ENCODE data around the gene GPR39. TPM values are rescaled to one million over a fixed set of nuclear protein-coding genes. Genes with fewer than 3 reads are reported as not detected.
A peak's percentile ranks its signal among the peaks of the same experiment; 100 is the strongest.

The GPR39 gene
- total and polyA plus RNA-seq, 4 donors: 0.23 to 0.42 TPM; not detected in 2

DNA sequence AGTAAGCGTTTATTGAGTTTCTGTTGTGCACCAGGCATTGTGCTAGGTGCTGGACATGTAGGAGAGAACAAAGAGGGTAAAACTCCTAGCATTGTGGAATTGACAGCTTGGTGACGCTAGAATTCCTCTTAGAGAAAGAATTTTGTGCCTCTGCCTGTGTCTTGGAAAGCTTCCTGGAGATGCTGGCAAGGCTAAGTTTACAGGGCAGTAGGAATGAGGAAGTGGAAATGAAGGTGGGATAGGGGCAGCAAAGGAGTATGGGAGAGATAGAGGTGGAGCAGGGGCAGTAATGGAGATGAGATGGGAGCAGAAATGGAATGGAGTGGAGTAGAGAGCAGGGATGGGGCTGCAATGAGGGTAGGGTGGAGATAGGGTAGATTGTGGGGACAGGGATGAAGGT, 29.8 kb downstream of the GPR39 start:
- Histone ChIP-seq H3K36me3 (ENCODE audit: control insufficient read depth in 1 of 2, insufficient read depth in 2 of 2, low read length in 1 of 2) (no peaks in the 10 kb centered on the region), H3K9me3 (ENCODE audit: control insufficient read depth, low read length) (no peaks in the 10 kb centered on the region), H3K4me1 (ENCODE audit: control insufficient read depth in 1 of 2, insufficient read depth in 2 of 2, low read length in 2 of 2) (no peaks in the 10 kb centered on the region), H3K27ac (ENCODE audit: low read depth in 1 of 2, low read length in 2 of 2) (no peak overlapping the region), H3K27me3 (ENCODE audit: control insufficient read depth in 1 of 2, insufficient read depth in 2 of 2, low read length in 1 of 2) (no peaks in the 10 kb centered on the region), H3K4me3 (ENCODE audit: low read length in 2 of 2) (no peak overlapping the region)
- intact Hi-C loops (cut with DNase I): no loop called here
- no peak for ATAC-seq (ENCODE audit: low FRiP score)
- DNase-seq: no peak
- WGBS, 2 donors: 57% methylated on average over 2 of the region's 2 CpGs

DNA sequence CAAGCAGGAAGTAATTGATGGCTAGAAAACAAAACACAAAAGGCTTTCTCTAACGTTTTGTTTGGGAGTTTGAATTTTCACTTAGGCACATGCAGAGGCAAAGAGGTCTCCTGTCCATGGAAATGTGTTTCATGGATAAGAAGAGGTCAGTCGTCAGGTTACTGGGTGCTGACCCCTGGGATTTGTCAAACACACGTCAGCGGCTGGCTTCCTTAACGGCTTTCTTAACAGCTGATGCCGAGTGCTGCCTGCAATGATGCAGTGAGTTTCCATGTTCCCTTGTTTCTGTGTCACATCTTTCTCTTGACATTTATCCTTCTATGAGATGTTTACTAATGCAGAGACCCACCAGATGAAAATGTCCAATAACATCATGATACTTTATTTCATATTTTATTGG, 31.7 kb downstream of the GPR39 start:
- no peaks in the 10 kb centered on the region for H3K36me3 ChIP-seq (ENCODE audit: control insufficient read depth in 1 of 2, insufficient read depth in 2 of 2, low read length in 1 of 2)
- intact Hi-C loops (cut with DNase I): no loop called here
- no peak for DNase-seq
- WGBS, 2 donors: 7 to 12% methylated on average over 6 of the region's 6 CpGs
- H3K4me3 ChIP-seq (ENCODE audit: low read length in 2 of 2): no peak overlapping the region
- H3K27ac ChIP-seq (ENCODE audit: low read depth in 1 of 2, low read length in 2 of 2): no peak overlapping the region
- no peak for ATAC-seq (ENCODE audit: low FRiP score)
- H3K27me3 ChIP-seq (ENCODE audit: control insufficient read depth in 1 of 2, insufficient read depth in 2 of 2, low read length in 1 of 2): no peaks in the 10 kb centered on the region
- H3K9me3 ChIP-seq (ENCODE audit: control insufficient read depth, low read length): no peaks in the 10 kb centered on the region
- H3K4me1 ChIP-seq (ENCODE audit: control insufficient read depth in 1 of 2, insufficient read depth in 2 of 2, low read length in 2 of 2): no peaks in the 10 kb centered on the region

GRCh38 chr2:132448771-132449170, 32.2 kb downstream of the GPR39 start:
- Histone ChIP-seq H3K4me1 (ENCODE audit: control insufficient read depth in 1 of 2, insufficient read depth in 2 of 2, low read length in 2 of 2) (no peaks in the 10 kb centered on the region), H3K4me3 (ENCODE audit: low read length in 2 of 2) (no peak overlapping the region), H3K36me3 (ENCODE audit: control insufficient read depth in 1 of 2, insufficient read depth in 2 of 2, low read length in 1 of 2) (no peaks in the 10 kb centered on the region), H3K27ac (ENCODE audit: low read depth in 1 of 2, low read length in 2 of 2) (no peak overlapping the region), H3K27me3 (ENCODE audit: control insufficient read depth in 1 of 2, insufficient read depth in 2 of 2, low read length in 1 of 2) (no peaks in the 10 kb centered on the region), H3K9me3 (ENCODE audit: control insufficient read depth, low read length) (no peaks in the 10 kb centered on the region)
- DNase-seq (no peak), ATAC-seq (ENCODE audit: low FRiP score) (no peak)
- intact Hi-C loops (cut with DNase I): no loop called here
- 71 to 72% methylated on average over 4 of the region's 4 CpGs for WGBS, 2 donors

- Histone ChIP-seq H3K4me3 (ENCODE audit: low read length in 2 of 2) (no peak overlapping the region), H3K4me1 (ENCODE audit: control insufficient read depth in 1 of 2, insufficient read depth in 2 of 2, low read length in 2 of 2) (no peaks in the 10 kb centered on the region), H3K36me3 (ENCODE audit: control insufficient read depth in 1 of 2, insufficient read depth in 2 of 2, low read length in 1 of 2) (no peaks in the 10 kb centered on the region), H3K27me3 (ENCODE audit: control insufficient read depth in 1 of 2, insufficient read depth in 2 of 2, low read length in 1 of 2) (no peaks in the 10 kb centered on the region), H3K27ac (ENCODE audit: low read depth in 1 of 2, low read length in 2 of 2) (no peak overlapping the region), H3K9me3 (ENCODE audit: control insufficient read depth, low read length) (no peaks in the 10 kb centered on the region)
- intact Hi-C loops (cut with DNase I): no loop called here
- no peak for ATAC-seq (ENCODE audit: low FRiP score)
- WGBS, 2 donors: 41 to 53% methylated on average over 1 of the region's 1 CpG
- no peak for DNase-seq
Measured at GRCh38 chr2:132449868-132450267, 33.3 kb downstream of the GPR39 start.

DNA sequence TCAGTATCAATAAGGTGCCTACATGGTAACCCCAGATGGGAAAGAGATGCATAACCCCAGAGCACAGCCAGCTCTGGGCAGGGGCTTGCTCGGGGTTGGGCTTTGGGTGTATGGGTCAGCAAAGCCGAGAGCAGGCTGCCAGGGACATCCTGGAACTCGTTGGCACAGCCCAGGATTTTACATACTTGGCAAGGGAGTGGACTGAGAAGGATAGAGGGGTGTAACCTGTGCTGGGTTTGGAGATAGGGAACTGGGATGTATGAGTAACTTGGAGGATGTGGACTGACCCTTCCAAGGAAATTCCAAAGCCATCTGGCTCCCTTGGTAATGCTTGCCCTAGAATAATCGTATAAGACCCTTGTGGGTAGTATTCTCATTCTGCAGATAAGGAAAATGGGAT, 44.2 kb downstream of the GPR39 start:
- Histone ChIP-seq H3K36me3 (ENCODE audit: control insufficient read depth in 1 of 2, insufficient read depth in 2 of 2, low read length in 1 of 2) (no peaks in the 10 kb centered on the region), H3K27ac (ENCODE audit: low read depth in 1 of 2, low read length in 2 of 2) (no peak overlapping the region), H3K27me3 (ENCODE audit: control insufficient read depth in 1 of 2, insufficient read depth in 2 of 2, low read length in 1 of 2) (no peaks in the 10 kb centered on the region), H3K9me3 (ENCODE audit: control insufficient read depth, low read length) (peaks cover 5% of the 10 kb centered on the region), H3K4me3 (ENCODE audit: low read length in 2 of 2) (no peak overlapping the region), H3K4me1 (ENCODE audit: control insufficient read depth in 1 of 2, insufficient read depth in 2 of 2, low read length in 2 of 2) (no peaks in the 10 kb centered on the region)
- intact Hi-C loops (cut with DNase I): no loop called here
- DNase-seq (no peak), ATAC-seq (ENCODE audit: low FRiP score) (peak; percentile 33)
- WGBS, 2 donors: 54 to 56% methylated on average over 4 of the region's 4 CpGs

DNA sequence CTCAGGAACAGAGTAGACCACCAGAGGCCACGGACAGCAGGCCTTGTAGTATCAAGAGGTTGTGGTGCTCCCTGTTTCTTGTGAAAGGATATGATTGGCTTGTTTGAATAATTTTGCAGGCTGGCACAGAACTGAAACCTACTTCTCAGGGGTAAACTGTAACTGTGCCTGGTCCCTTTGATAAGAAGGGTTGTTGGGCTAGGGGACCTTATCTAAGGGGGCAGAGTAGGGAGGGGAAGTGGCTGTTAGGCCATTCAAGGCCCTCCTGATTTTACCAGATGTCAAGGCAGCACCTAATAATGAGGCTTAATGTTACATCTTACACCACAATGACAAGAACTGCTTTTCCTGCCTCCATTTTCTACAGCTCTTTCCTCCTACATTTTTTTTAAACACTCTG, 45.6 kb downstream of the GPR39 start:
- no peak for DNase-seq
- H3K36me3 ChIP-seq (ENCODE audit: control insufficient read depth in 1 of 2, insufficient read depth in 2 of 2, low read length in 1 of 2): no peaks in the 10 kb centered on the region
- no peak overlapping the region for H3K27ac ChIP-seq (ENCODE audit: low read depth in 1 of 2, low read length in 2 of 2)
- no peaks in the 10 kb centered on the region for H3K27me3 ChIP-seq (ENCODE audit: control insufficient read depth in 1 of 2, insufficient read depth in 2 of 2, low read length in 1 of 2)
- H3K4me3 ChIP-seq (ENCODE audit: low read length in 2 of 2): no peak overlapping the region
- peaks cover 8% of the 10 kb centered on the region for H3K9me3 ChIP-seq (ENCODE audit: control insufficient read depth, low read length)
- ATAC-seq (ENCODE audit: low FRiP score): no peak
- no peaks in the 10 kb centered on the region for H3K4me1 ChIP-seq (ENCODE audit: control insufficient read depth in 1 of 2, insufficient read depth in 2 of 2, low read length in 2 of 2)
- 61% methylated on average over 1 of the region's 1 CpG for WGBS, 2 donors
- intact Hi-C loops (cut with DNase I): no loop called here

DNA sequence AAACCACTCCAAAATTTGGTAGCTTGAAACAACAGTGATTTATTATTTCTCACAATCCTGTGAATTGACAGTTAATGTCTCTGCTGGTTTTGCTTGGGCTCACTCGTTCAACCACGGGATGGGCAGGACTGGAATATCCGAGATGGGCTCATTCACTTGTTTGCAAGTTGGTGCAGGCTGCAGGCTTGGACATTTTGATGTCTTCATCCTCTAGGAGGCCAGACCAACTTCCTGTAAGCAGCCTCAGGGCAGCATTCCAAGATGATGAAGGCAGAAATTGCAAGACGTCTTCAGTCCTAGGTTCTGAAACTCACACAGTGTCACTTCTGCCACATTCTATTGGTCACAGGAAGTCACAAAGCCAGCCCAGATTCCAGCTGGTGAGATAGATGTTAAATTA, 47.1 kb downstream of the GPR39 start:
- H3K4me1 ChIP-seq (ENCODE audit: control insufficient read depth in 1 of 2, insufficient read depth in 2 of 2, low read length in 2 of 2): no peaks in the 10 kb centered on the region
- H3K27ac ChIP-seq (ENCODE audit: low read depth in 1 of 2, low read length in 2 of 2): no peak overlapping the region
- DNase-seq: no peak
- no peak for ATAC-seq (ENCODE audit: low FRiP score)
- H3K9me3 ChIP-seq (ENCODE audit: control insufficient read depth, low read length): peaks cover 13% of the 10 kb centered on the region
- no peaks in the 10 kb centered on the region for H3K36me3 ChIP-seq (ENCODE audit: control insufficient read depth in 1 of 2, insufficient read depth in 2 of 2, low read length in 1 of 2)
- intact Hi-C loops (cut with DNase I): no loop called here
- no peak overlapping the region for H3K4me3 ChIP-seq (ENCODE audit: low read length in 2 of 2)
- 63 to 64% methylated on average over 4 of the region's 4 CpGs for WGBS, 2 donors
- H3K27me3 ChIP-seq (ENCODE audit: control insufficient read depth in 1 of 2, insufficient read depth in 2 of 2, low read length in 1 of 2): no peaks in the 10 kb centered on the region

DNA sequence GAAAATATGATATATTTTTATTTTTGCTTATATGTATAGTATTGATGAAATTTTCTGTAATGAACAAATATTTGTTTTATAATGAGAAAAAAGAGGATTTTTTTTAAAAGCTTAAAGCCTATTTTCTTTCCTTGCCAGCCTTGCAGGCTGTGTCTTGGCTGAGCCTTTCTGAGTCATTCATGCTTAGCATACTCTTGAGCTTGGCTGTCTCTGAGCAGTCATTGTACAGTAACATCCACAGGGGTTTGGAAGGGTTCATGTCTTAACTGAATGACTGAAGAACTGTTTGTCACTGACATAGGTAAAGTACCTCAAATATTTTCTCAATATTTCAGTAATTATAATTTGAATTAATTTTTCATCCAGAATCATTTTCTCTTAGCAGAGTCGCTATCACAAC, 49.3 kb downstream of the GPR39 start:
- H3K27ac ChIP-seq (ENCODE audit: low read depth in 1 of 2, low read length in 2 of 2): no peak overlapping the region
- DNase-seq (no peak), ATAC-seq (ENCODE audit: low FRiP score) (no peak)
- 70 to 82% methylated on average over 1 of the region's 1 CpG for WGBS, 2 donors
- H3K4me3 ChIP-seq (ENCODE audit: low read length in 2 of 2): no peak overlapping the region
- H3K27me3 ChIP-seq (ENCODE audit: control insufficient read depth in 1 of 2, insufficient read depth in 2 of 2, low read length in 1 of 2): no peaks in the 10 kb centered on the region
- no peaks in the 10 kb centered on the region for H3K36me3 ChIP-seq (ENCODE audit: control insufficient read depth in 1 of 2, insufficient read depth in 2 of 2, low read length in 1 of 2)
- peaks cover 15% of the 10 kb centered on the region for H3K9me3 ChIP-seq (ENCODE audit: control insufficient read depth, low read length)
- no peaks in the 10 kb centered on the region for H3K4me1 ChIP-seq (ENCODE audit: control insufficient read depth in 1 of 2, insufficient read depth in 2 of 2, low read length in 2 of 2)
- intact Hi-C loops (cut with DNase I): no loop called here

GRCh38 chr2:132466428-132467028, 49.9 kb downstream of the GPR39 start:
- Histone ChIP-seq H3K4me1 (ENCODE audit: control insufficient read depth in 1 of 2, insufficient read depth in 2 of 2, low read length in 2 of 2) (no peaks in the 10 kb centered on the region), H3K27ac (ENCODE audit: low read depth in 1 of 2, low read length in 2 of 2) (no peak overlapping the region), H3K27me3 (ENCODE audit: control insufficient read depth in 1 of 2, insufficient read depth in 2 of 2, low read length in 1 of 2) (no peaks in the 10 kb centered on the region), H3K36me3 (ENCODE audit: control insufficient read depth in 1 of 2, insufficient read depth in 2 of 2, low read length in 1 of 2) (no peaks in the 10 kb centered on the region), H3K4me3 (ENCODE audit: low read length in 2 of 2) (no peak overlapping the region), H3K9me3 (ENCODE audit: control insufficient read depth, low read length) (peaks cover 15% of the 10 kb centered on the region)
- no peak for ATAC-seq (ENCODE audit: low FRiP score)
- 49 to 63% methylated on average over 1 of the region's 1 CpG for WGBS, 2 donors
- intact Hi-C loops (cut with DNase I): no loop called here
- DNase-seq: no peak

Data from aorta (tissue), 5 donors.